GM23248 (cell line): ENCODE results near the gene ATP1A2. TPM values are rescaled to one million over a fixed set of nuclear protein-coding genes. Genes with fewer than 3 reads are reported as not detected.

Source experiments
- DNase-seq: peaks from one replicate; pipeline ENCODE4 v3.0.0-alpha.2; 2015
- H2AFZ ChIP-seq: fragments of 200-600 bp; sonication (generic); 2 replicates; pipeline ENCODE4 v1.6.1; 2016; ENCODE audit warnings: antibody characterized with exemption
- H3F3A ChIP-seq: fragments of 200-600 bp; sonication (generic); 2 replicates; pipeline ENCODE4 v1.6.1; 2016; ENCODE audit warnings: mild to moderate bottlenecking, antibody characterized with exemption, mixed run types; ENCODE audit not compliant: insufficient read depth
- H3K27ac ChIP-seq: fragments of 200-600 bp; sonication (generic); 2 replicates; pipeline ENCODE4 v1.5.1; 2016; ENCODE audit warnings: mild to moderate bottlenecking
- H3K27me3 ChIP-seq: fragments of 200-600 bp; sonication (generic); replicated peaks from 2 replicates; pipeline ENCODE4 v1.6.1; 2016; ENCODE audit warnings: mild to moderate bottlenecking; ENCODE audit not compliant: insufficient read depth
- H3K36me3 ChIP-seq: fragments of 200-600 bp; sonication (generic); 2 replicates; pipeline ENCODE4 v1.6.1; 2016; ENCODE audit warnings: low read depth, mild to moderate bottlenecking
- H3K4me1 ChIP-seq: fragments of 200-600 bp; sonication (generic); 2 replicates; pipeline ENCODE4 v1.6.1; 2016; ENCODE audit warnings: mild to moderate bottlenecking; ENCODE audit not compliant: insufficient read depth
- H3K4me2 ChIP-seq: fragments of 200-600 bp; sonication (generic); one replicate; pipeline ENCODE4 v1.6.1; 2016; ENCODE audit warnings: mild to moderate bottlenecking; ENCODE audit not compliant: unreplicated experiment
- H3K4me3 ChIP-seq: fragments of 200-600 bp; sonication (generic); 2 replicates; pipeline ENCODE4 v1.5.1; 2016; ENCODE audit warnings: mild to moderate bottlenecking
- H3K79me2 ChIP-seq: fragments of 200-600 bp; sonication (generic); 2 replicates; pipeline ENCODE4 v1.6.1; 2016; ENCODE audit warnings: mild to moderate bottlenecking; ENCODE audit not compliant: insufficient read depth
- H3K9ac ChIP-seq: fragments of 200-600 bp; sonication (generic); 2 replicates; pipeline ENCODE4 v1.6.1; 2016; ENCODE audit warnings: mild to moderate bottlenecking
- H3K9me2 ChIP-seq: fragments of 200-600 bp; sonication (generic); 2 replicates; pipeline ENCODE4 v1.6.1; 2016; ENCODE audit warnings: mixed run types, mild to moderate bottlenecking, moderate library complexity; ENCODE audit not compliant: insufficient read depth
- H3K9me3 ChIP-seq: fragments of 200-600 bp; sonication (generic); one replicate; pipeline ENCODE4 v1.6.1; 2017; ENCODE audit warnings: low read depth
- H4K20me1 ChIP-seq: fragments of 200-600 bp; sonication (generic); 2 replicates; pipeline ENCODE4 v1.6.0; 2016; ENCODE audit not compliant: insufficient read depth
- EZH2 ChIP-seq: fragments of 200-600 bp; sonication (generic); IDR thresholded peaks from 2 replicates; pipeline ENCODE4 v1.6.1; 2018; ENCODE audit warnings: antibody characterized with exemption, mild to moderate bottlenecking; ENCODE audit not compliant: insufficient read depth, poor library complexity, severe bottlenecking
- EZH2phosphoT487 ChIP-seq: fragments of 200-600 bp; sonication (generic); IDR thresholded peaks from 2 replicates; pipeline ENCODE4 v1.6.1; 2018; ENCODE audit warnings: antibody characterized with exemption, moderate library complexity, mild to moderate bottlenecking, low read depth; ENCODE audit not compliant: insufficient read depth
- WGBS, 2 experiments: methylation state at CpG; one replicate each; pipeline ENCODE4 v1.1.6; 2015 to 2017; ENCODE audit warnings: low lambda C conversion rate in 2 of 2, low coverage in 1 of 2; ENCODE audit errors: missing lambda C conversion rate in 2 of 2; 5-methylcytosine and 5-hydroxymethylcytosine counted together
- in situ Hi-C: fragments of 300-500 bp; cut with MboI; formaldehyde crosslinking; loops from 2 replicates; pipeline ENCODE4 v1.15.0; 2020
- polyA plus RNA-seq: library from polyadenylated mRNA; unstranded; fragments of >200 nt; fragmentation: Nextera tagmentation; extraction: Ambion mirVana; gene quantifications from 2 replicates; pipeline ENCODE4 v1.2.1, GENCODE V29; 2016
- total RNA-seq: library from RNA; depleted of rRNA; stranded (reverse); fragments of >200 nt; shearing (Covaris generic); gene quantifications from 2 replicates; pipeline ENCODE4 v1.2.3, GENCODE V29; 2014

ATP1A2 gene
- total and polyA plus RNA-seq, 2 experiments from 2014 or later: 0.11 to 0.14 TPM

GRCh38 chr1:160149716-160150115, 34.2 kb downstream of the ATP1A2 start:
- in situ Hi-C loops: no loop called here
- 0 to 3% methylated on average over 2 of the region's 2 CpGs for WGBS, 2 experiments
- H2AFZ ChIP-seq: peak overlapping the region; percentile 40

GRCh38 chr1:160151303-160151702, 35.7 kb downstream of the ATP1A2 start, which contains the start of gene ATP1A4:
ATP1A4 (plus strand) TSS chr1:160151603; CDS start chr1:160152041, 438 bp downstream.
- Histone ChIP-seq H3K4me1 (peaks cover 20% of the 10 kb centered on the region), H3K9me3 (no peaks in the 10 kb centered on the region), H3K4me3 (no peak within 1 kb of the TSS), H3K27me3 (no peaks in the 10 kb centered on the region), H3K79me2 (no peaks in the 10 kb centered on the region), H3K4me2 (no peak within 1 kb of the TSS), H3K27ac (peak within 1 kb of the TSS; percentile 91; the same call in 1 of the 2 replicates), H3K9me2 (no peaks in the 10 kb centered on the region), H2AFZ (no peak within 1 kb of the TSS), H3K36me3 (no peaks in the 10 kb centered on the region), H3K9ac (no peak within 1 kb of the TSS), H4K20me1 (no peaks in the 10 kb centered on the region), H3F3A (peaks cover 22% of the 10 kb centered on the region)
- DNase-seq: no peak
- TF ChIP-seq EZH2 (no peak), EZH2phosphoT487 (no peak)
- WGBS, 2 experiments: 84 to 91% methylated on average over 6 of the region's 6 CpGs
- in situ Hi-C loops: no loop called here

More at GRCh38 chr1:160149716-160150115, 34.2 kb downstream of the ATP1A2 start:
- no peaks in the 10 kb centered on the region for H3K9me3 ChIP-seq
- no peaks in the 10 kb centered on the region for H3K36me3 ChIP-seq
- peak overlapping the region; percentile 41 for H3K4me2 ChIP-seq
- peaks cover 22% of the 10 kb centered on the region for H3F3A ChIP-seq
- H3K4me3 ChIP-seq: peak overlapping the region; percentile 7; the same call in 1 of the 2 replicates
- peak overlapping the region; percentile 68 for H3K9ac ChIP-seq
- no peak for TF ChIP-seq EZH2phosphoT487
- TF ChIP-seq EZH2: no peak
- no peaks in the 10 kb centered on the region for H3K9me2 ChIP-seq
- H3K27ac ChIP-seq: peak overlapping the region; percentile 91
- H3K4me1 ChIP-seq: peaks cover 20% of the 10 kb centered on the region
- DNase-seq: peak; percentile 89
- H4K20me1 ChIP-seq: no peaks in the 10 kb centered on the region
- no peaks in the 10 kb centered on the region for H3K79me2 ChIP-seq
- H3K27me3 ChIP-seq: no peaks in the 10 kb centered on the region

- TF ChIP-seq EZH2phosphoT487 (no peak), EZH2 (no peak)
- Histone ChIP-seq H3K27ac (no peak overlapping the region), H3K27me3 (no peaks in the 10 kb centered on the region), H3K4me2 (no peak overlapping the region), H3K4me1 (peaks cover 6% of the 10 kb centered on the region), H4K20me1 (no peaks in the 10 kb centered on the region), H3K4me3 (no peak overlapping the region), H3K9me3 (no peaks in the 10 kb centered on the region), H3K36me3 (no peaks in the 10 kb centered on the region), H3K9ac (no peak overlapping the region), H2AFZ (no peak overlapping the region), H3K79me2 (no peaks in the 10 kb centered on the region), H3K9me2 (no peaks in the 10 kb centered on the region), H3F3A (peaks cover 6% of the 10 kb centered on the region)
- in situ Hi-C loops: no loop called here
- no peak for DNase-seq
- 56 to 58% methylated on average over 3 of the region's 3 CpGs for WGBS, 2 experiments
Measured at GRCh38 chr1:160154790-160155189, 39.2 kb downstream of the ATP1A2 start.

GRCh38 chr1:160156361-160156760, 40.8 kb downstream of the ATP1A2 start:
- no peaks in the 10 kb centered on the region for H3K27me3 ChIP-seq
- in situ Hi-C loops: no loop called here

More at GRCh38 chr1:160156361-160156760, 40.8 kb downstream of the ATP1A2 start:
- WGBS, 2 experiments: 78 to 92% methylated on average over 3 to 5 of the region's 5 CpGs
- DNase-seq: no peak
- Histone ChIP-seq H3K9ac (no peak overlapping the region), H3K4me2 (no peak overlapping the region), H3K9me2 (no peaks in the 10 kb centered on the region), H3K4me3 (no peak overlapping the region), H3K36me3 (no peaks in the 10 kb centered on the region), H3K79me2 (no peaks in the 10 kb centered on the region), H3F3A (no peaks in the 10 kb centered on the region), H3K9me3 (no peaks in the 10 kb centered on the region), H3K4me1 (no peaks in the 10 kb centered on the region), H2AFZ (no peak overlapping the region), H3K27ac (no peak overlapping the region), H4K20me1 (no peaks in the 10 kb centered on the region)
- TF ChIP-seq EZH2phosphoT487 (no peak), EZH2 (no peak)
